AG09309 (cell line): ENCODE data around the gene GJA4.
"Not testable (repeated sequence)": the region's sequence is repeated elsewhere in the genome, so short reads cannot be mapped to it uniquely, and the experiment has no call there.

Experiments
- DNase-seq: peaks from one replicate; pipeline ENCODE4 v3.0.0-alpha.2; 2010; ENCODE audit warnings: low read depth
- H3K4me3 ChIP-seq: 2 replicates; pipeline ENCODE4 v1.5.1; 2011; ENCODE audit warnings: mild to moderate bottlenecking, low read depth, low read length, moderate library complexity; ENCODE audit not compliant: control insufficient read depth
- TF ChIP-seq, protein P1 (sequence below): IDR thresholded peaks from 2 replicates; pipeline ENCODE4 v1.5.1; 2011; ENCODE audit warnings: mild to moderate bottlenecking, low read depth, low read length, inconsistent platforms; ENCODE audit not compliant: insufficient read depth, control insufficient read depth; ENCODE audit errors: missing control alignments

GJA4 gene

DNA sequence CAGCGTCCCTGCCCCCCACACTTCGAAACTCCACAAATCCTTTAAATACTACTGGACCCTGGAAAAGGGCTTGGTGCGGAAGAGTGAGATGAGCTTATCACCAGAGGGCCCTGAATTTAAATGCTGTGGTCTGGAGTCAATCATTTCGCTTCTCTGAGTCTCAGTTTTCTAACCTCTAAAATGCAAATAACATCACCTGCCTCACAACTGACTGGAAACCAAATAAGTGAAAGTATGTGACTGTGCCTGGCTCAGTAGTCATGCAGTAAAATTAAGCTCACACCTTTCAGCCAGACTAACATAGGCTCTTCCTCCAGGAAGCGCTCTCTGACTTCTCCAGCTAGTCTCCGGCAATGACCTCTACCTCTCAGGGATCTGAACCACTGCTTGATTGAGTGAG, 4.2 kb downstream of the GJA4 start:
- no peak overlapping the region for H3K4me3 ChIP-seq
- no peak for DNase-seq
- TF ChIP-seq, protein P1, sequence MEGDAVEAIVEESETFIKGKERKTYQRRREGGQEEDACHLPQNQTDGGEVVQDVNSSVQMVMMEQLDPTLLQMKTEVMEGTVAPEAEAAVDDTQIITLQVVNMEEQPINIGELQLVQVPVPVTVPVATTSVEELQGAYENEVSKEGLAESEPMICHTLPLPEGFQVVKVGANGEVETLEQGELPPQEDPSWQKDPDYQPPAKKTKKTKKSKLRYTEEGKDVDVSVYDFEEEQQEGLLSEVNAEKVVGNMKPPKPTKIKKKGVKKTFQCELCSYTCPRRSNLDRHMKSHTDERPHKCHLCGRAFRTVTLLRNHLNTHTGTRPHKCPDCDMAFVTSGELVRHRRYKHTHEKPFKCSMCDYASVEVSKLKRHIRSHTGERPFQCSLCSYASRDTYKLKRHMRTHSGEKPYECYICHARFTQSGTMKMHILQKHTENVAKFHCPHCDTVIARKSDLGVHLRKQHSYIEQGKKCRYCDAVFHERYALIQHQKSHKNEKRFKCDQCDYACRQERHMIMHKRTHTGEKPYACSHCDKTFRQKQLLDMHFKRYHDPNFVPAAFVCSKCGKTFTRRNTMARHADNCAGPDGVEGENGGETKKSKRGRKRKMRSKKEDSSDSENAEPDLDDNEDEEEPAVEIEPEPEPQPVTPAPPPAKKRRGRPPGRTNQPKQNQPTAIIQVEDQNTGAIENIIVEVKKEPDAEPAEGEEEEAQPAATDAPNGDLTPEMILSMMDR, result no peak

DNA sequence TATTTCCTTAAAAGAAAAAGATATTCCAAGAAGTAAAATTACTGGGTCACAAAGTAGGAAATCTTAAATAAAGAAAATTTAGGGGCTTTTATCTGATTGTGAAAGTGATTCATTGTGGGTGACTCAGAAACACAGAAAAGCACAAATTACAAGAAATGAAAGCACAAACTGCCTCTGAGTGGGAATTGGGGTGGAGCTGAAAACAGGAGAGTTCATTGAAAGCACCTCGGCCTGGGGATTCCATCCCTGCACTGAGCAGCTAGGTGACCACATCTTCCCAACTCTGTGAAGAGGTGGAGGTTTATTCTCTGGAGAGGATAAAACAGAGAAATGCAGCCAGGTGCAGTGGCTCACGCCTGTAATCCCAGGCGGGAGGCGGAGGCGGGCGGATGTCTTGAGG, 7.4 kb downstream of the GJA4 start:
- DNase-seq, result peak; percentile 2
- TF ChIP-seq, protein P1, result no peak

DNA sequence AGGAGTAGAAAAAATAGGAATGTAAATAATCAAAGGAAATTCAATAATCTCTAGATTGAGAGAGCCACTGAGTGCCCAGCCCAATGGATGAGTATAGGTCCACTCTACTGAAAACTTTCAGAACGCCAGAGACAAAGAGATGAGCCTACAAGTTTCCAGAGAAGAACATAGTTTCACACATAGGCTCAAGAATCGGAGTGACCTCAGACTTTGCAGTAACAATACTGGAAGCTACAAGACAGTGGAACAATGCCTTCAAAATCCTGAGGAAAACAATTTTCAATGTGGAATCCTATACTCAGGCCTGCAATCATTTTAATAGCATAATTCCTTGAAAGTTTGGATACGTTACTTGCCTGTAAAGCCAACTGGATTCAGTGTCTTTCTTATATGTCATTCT, 11.0 kb downstream of the GJA4 start:
- TF ChIP-seq, protein P1, result no peak
- no peak for DNase-seq
- no peak overlapping the region for H3K4me3 ChIP-seq

More for the DNA sequence above, 7.4 kb downstream of the GJA4 start:
- no peak overlapping the region for H3K4me3 ChIP-seq

DNA sequence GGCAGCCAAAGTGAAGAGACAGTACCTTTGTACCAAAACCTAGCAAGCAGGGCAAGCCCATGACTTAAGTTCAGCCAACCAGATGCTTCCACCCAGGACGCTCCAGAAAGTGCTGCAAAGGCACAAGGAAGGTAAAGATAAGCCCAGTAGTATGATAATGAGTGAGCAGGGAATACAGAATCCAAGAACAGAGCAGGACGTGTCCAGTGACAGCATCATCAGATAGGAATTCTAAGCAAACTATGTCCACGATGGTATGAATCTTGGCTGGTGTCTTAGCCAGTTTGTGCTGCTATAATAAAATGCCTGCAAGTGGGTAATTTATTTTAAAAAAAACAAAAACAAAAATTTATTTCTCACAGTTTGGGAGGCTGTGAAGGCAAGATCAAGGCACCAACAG, 13.6 kb downstream of the GJA4 start:
- DNase-seq, result no peak
- H3K4me3 ChIP-seq, result no peak overlapping the region
- TF ChIP-seq, protein P1, result no peak

DNA sequence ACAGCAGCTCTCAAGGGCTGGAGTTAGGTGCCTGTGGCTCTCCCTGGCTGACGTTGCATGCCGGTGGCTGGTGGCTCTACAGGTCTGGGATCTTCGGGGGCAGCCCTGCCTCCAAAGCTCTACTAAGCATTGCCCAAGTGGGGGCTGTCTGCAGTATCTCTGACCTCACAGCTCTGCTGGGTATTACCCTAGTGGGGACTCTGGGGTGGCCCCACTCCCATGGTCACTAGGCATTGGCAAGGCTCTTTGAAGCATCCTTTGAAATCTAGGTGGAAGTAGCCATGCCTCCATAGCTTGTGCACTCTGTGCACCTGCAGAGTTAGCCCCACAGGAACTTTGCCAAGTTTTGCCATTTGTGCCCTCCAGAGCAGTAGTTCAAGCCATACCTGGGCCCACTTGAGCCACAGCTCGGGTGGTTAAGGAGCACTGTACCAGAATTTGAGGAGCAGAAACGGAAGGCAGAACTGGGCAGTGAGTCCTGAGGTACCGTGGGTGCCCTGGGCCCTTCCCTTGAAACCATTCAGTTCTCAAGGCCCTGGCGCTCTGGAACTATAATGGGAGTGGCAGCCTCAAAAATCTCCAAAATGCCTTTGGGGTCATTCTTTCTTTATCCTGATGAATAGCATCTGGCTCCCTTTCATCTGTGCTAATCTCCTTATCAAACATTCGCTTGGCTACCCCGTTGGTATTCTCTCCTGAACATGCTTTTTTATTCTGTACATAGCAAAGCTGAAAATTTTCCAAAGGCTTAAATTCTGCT, 15.4 kb downstream of the GJA4 start:
- DNase-seq, result no peak
- TF ChIP-seq, protein P1, result no peak
- no peak overlapping the region for H3K4me3 ChIP-seq

DNA sequence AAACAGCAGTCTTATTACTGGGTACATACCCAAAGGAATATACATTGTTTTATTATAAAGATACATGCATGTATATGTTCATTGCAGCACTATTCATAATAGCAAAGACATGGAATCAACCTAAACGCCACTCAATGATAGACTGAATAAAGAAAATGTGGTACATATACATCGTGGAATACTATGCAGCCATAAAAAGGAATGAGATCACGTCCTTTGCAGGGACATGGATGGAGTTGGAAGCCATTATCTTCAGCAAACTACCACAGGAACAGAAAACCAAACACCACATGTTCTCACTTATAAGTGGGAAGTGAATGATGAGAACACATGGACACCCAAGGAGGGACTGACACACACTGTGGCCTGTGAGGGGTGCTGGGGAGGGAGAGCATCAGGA, 18.0 kb downstream of the GJA4 start:
- not testable (repeated sequence) for H3K4me3 ChIP-seq

DNA sequence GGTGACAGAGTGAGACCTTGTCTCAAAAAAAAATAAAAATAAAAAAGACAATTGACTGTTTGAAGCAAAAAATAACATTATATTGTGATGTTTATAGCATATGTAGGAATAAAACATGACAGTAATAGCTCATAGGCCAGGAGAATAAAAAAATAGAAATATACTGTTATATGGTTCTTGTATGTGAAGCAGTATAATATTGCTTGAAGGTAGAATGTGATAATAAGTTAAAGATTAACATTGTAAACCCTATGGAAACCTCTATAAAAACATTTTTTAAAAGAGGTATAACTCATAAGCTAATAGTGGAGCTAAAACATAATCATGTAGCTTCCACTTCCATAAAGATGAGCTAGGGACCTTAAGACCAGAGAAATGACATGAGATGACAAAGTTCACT, 23.5 kb downstream of the GJA4 start:
- TF ChIP-seq, protein P1, result no peak
- H3K4me3 ChIP-seq, result no peak overlapping the region
- DNase-seq, result no peak

More for the DNA sequence above, 18.0 kb downstream of the GJA4 start:
- DNase-seq, result not testable (repeated sequence)
